Effector memory CD4-positive, alpha-beta T cell (primary cell): ENCODE results near the gene ARL14.
"Not testable (repeated sequence)": the region's sequence is repeated elsewhere in the genome, so short reads cannot be mapped to it uniquely, and the experiment has no call there.

Experiments used
- DNase-seq, 3 donors: peaks; one replicate each; pipeline ENCODE4 v3.0.0-alpha.2; 2020
- H3K27ac ChIP-seq: 2 replicates; pipeline ENCODE4 v1.7.0; 2013; ENCODE audit warnings: mild to moderate bottlenecking, low read length, moderate library complexity; ENCODE audit not compliant: insufficient read depth, poor library complexity, severe bottlenecking
- H3K27me3 ChIP-seq: replicated peaks from 2 replicates; pipeline ENCODE4 v1.7.0; 2013; ENCODE audit warnings: mild to moderate bottlenecking, low read length; ENCODE audit not compliant: insufficient read depth, control insufficient read depth, poor library complexity, severe bottlenecking
- H3K36me3 ChIP-seq: 2 replicates; pipeline ENCODE4 v1.7.0; 2013; ENCODE audit warnings: mild to moderate bottlenecking, low read length, moderate library complexity; ENCODE audit not compliant: control insufficient read depth, insufficient read depth
- H3K4me1 ChIP-seq: 2 replicates; pipeline ENCODE4 v1.7.0; 2013; ENCODE audit warnings: low read length, mild to moderate bottlenecking; ENCODE audit not compliant: control insufficient read depth, insufficient read depth, poor library complexity, severe bottlenecking
- H3K4me3 ChIP-seq: 2 replicates; pipeline ENCODE4 v1.7.0; 2013; ENCODE audit warnings: low read length, low read depth, mild to moderate bottlenecking; ENCODE audit not compliant: insufficient read depth, poor library complexity, severe bottlenecking
- H3K9me3 ChIP-seq: 2 replicates; pipeline ENCODE4 v1.7.0; 2013; ENCODE audit warnings: mild to moderate bottlenecking, low read length, moderate library complexity; ENCODE audit not compliant: control insufficient read depth

ARL14 gene

GRCh38 chr3:160713144-160713543 is 36.2 kb downstream of the ARL14 start:
- H3K4me3 ChIP-seq, H3K27ac ChIP-seq, DNase-seq, H3K27me3 ChIP-seq, H3K9me3 ChIP-seq, H3K4me1 ChIP-seq, H3K36me3 ChIP-seq: not testable (repeated sequence)

GRCh38 chr3:160719710-160720109 is 42.8 kb downstream of the ARL14 start:
- Histone ChIP-seq H3K4me1 (no peaks in the 10 kb centered on the region), H3K27ac (no peak overlapping the region), H3K36me3 (no peaks in the 10 kb centered on the region), H3K9me3 (no peaks in the 10 kb centered on the region), H3K27me3 (no peaks in the 10 kb centered on the region), H3K4me3 (no peak overlapping the region)
- DNase-seq, result no peak

GRCh38 chr3:160720123-160720746 is 43.3 kb downstream of the ARL14 start:
- Histone ChIP-seq H3K27me3 (no peaks in the 10 kb centered on the region), H3K4me1 (no peaks in the 10 kb centered on the region), H3K9me3 (no peaks in the 10 kb centered on the region), H3K4me3 (no peak overlapping the region), H3K36me3 (no peaks in the 10 kb centered on the region), H3K27ac (no peak overlapping the region)
- DNase-seq, result no peak

- Histone ChIP-seq H3K27ac (no peak overlapping the region), H3K36me3 (no peaks in the 10 kb centered on the region), H3K27me3 (no peaks in the 10 kb centered on the region), H3K9me3 (no peaks in the 10 kb centered on the region), H3K4me1 (no peaks in the 10 kb centered on the region), H3K4me3 (no peak overlapping the region)
- DNase-seq, result no peak
Observed at GRCh38 chr3:160722331-160722730, 45.4 kb downstream of the ARL14 start.

GRCh38 chr3:160725338-160725737 is 48.4 kb downstream of the ARL14 start:
- DNase-seq, result no peak

More at GRCh38 chr3:160725338-160725737, 48.4 kb downstream of the ARL14 start:
- Histone ChIP-seq H3K27ac (no peak overlapping the region), H3K4me1 (no peaks in the 10 kb centered on the region), H3K4me3 (no peak overlapping the region), H3K27me3 (no peaks in the 10 kb centered on the region), H3K36me3 (no peaks in the 10 kb centered on the region), H3K9me3 (no peaks in the 10 kb centered on the region)
